Stimulated activated CD4-positive, alpha-beta T cell treated with anti-CD3 and anti-CD28 coated beads, Interleukin-15, amount 100 ng/mL, for 1 hour (primary cell): ENCODE results near the gene CYTH2.
"Not testable (repeated sequence)": the region's sequence is repeated elsewhere in the genome, so short reads cannot be mapped to it uniquely, and the experiment has no call there.

Source experiments
- DNase-seq, 2 donors: peaks; one replicate each; pipeline ENCODE4 v3.0.0-alpha.2; 2020; ENCODE audit warnings: low read depth in 1 of 2, low spot score in 1 of 2

Gene CYTH2

GRCh38 chr19:48511321-48511731 is 42.2 kb downstream of the CYTH2 start:
- no peak for DNase-seq

DNA sequence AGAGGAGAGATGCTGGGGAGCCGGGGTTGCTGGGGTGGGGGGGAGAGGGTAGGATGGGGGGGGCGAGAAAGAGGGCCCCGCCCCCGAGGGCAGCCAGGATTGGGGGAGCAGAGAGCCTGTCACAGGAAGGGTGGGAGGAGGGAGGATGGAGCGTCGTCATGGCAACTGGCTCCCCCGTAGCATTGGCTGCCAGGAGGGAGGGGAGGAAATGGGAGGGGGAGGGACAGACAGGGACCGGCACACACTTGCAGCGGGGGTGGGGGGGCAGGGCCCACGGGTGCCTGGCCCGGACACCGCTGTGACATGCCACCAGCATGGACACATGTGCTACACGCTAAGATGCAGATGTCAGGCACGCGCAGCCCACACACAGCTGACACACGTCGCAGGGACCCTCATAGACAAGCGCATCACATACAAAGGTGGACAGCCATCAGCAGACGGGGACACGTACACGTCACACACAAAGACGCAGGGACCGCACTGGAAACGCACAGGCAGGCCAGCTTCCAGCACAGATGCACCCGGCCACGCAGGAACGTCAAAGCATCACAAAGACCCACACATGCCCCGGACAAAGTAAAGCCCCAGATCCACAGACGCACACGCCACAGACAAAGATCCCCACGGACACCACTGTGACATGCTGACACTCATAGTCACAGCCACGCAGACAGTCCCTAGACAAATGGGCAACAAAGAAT is 42.8 kb downstream of the CYTH2 start, which contains the start of gene LMTK3:
TSS of gene LMTK3 (minus strand) at position 36 of the 704 bp plus-strand sequence. CDS start 259 bp downstream, outside the sequence.
- DNase-seq: peak; percentile 56 to 66

- DNase-seq: no peak
Measured at GRCh38 chr19:48512504-48513288, 43.5 kb downstream of the CYTH2 start.

DNA sequence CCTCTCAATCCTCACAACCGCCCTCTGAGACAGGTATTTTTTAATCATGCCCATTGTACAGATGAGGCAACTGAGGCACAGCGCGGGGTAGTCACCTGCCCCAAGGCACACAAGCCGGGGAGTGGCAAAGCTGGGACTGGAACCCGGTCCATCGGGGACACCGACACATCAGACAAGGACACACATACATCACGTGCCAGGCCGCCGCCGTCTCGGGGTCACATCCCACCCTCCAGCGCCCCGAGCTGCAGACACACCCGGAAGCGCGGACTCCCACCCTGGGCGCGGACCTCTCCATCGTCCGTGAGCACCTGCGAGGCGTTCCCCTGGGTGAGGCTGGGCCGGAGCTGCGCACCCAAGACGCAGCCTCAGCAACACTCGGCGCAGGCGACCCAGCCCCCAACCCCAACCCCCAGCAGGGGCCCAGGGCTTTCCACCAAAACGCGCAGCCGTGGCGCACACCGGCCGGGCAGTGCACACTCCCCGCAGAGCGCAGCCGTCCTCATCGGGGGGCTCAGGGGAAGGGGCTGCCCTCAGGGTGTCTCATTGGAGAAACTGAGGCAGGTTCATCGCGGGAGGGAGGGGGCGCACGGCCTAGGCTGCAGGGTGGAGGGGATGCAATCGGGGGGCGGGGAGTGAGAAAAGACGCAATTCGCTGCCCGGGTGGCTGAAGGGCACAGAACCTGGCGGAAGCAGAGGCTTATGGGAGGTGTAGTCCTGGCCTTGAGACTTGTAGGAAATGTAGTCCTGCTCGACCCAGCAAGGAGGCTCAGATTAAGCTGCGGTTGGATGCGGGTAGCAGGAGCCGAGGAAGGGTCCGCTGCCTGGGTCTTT is 44.3 kb downstream of the CYTH2 start:
- peak; percentile 47 to 50 for DNase-seq

DNA sequence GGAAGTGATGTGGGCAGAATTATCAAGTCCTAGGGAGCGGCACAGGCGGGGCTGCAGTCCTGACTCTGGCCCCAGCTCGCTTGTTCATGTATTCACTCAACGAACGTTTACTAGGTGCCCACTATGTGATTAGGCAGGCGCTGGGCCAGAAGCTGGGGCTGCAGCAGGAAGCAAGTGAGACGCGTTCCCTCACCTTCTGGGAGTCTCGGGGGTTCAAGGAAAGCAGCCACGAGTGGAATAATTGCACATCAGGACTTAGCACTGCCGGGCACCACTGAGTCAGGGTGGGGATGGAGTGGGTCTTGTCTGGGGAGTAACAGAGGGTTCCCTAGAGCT is 44.9 kb downstream of the CYTH2 start:
- no peak for DNase-seq

GRCh38 chr19:48516536-48516935 is 47.4 kb downstream of the CYTH2 start:
- no peak for DNase-seq

- no peak for DNase-seq
Measured at GRCh38 chr19:48518207-48518606, 49.0 kb downstream of the CYTH2 start.

DNA sequence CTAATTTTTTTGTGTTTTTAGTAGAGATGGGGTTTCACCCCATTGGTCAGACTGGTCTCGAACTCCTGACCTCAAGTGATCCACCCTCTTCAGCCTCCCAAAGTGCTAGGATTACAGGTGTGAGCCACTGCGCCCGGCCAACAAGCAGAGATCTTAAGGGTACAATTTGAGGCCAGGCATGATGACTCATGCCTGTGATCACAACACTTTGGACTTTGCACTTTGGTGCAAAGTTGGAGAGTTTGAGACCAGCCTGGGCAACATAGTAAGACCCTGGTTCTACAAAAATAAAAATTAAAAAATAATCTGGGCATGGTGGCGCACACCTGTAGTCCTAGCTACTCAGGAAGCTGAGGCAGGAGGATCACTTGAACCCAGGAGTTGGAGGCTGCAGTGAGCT is 50.3 kb downstream of the CYTH2 start:
- not testable (repeated sequence) for DNase-seq

DNA sequence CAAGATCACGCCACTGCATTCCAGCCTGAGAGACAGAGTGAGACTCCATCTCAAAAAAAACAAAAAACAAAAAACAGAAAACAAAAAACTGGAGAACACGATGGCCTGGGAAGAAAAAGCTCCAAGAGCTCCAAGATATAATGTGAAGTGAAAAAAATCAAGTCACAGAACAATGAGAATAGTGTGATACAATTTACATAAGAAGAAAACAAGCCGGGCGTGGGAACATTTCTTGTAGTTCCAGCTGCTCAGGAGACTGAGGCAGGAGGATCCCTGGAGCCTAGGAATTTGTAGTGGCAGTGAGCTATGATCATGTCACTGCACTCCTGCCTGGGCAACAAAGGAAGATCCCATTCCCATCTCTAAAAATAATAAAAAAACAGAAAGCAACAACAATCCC is 51.0 kb downstream of the CYTH2 start:
- DNase-seq: no peak

DNA sequence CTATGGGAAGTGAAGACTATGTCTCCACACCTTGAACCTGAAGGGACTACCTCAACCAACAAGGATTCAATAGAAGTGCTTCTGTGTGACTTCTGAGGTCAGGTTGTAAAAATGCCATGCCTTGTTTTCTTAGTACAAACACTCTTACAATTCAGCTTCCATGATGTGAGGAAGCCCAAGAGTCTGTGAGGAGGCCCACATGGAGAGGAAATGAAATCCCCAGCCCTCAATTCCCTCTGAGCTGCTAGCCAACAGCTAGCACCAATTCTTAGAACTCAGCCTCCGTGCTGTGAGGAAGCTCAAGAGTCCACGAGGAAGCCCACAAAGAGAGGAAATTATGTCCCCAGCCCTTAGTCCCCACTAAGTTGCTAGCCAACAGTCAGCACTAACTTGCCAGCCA is 55.1 kb downstream of the CYTH2 start:
- no peak for DNase-seq

- no peak for DNase-seq
Measured at GRCh38 chr19:48524732-48525131, 55.6 kb downstream of the CYTH2 start.

DNA sequence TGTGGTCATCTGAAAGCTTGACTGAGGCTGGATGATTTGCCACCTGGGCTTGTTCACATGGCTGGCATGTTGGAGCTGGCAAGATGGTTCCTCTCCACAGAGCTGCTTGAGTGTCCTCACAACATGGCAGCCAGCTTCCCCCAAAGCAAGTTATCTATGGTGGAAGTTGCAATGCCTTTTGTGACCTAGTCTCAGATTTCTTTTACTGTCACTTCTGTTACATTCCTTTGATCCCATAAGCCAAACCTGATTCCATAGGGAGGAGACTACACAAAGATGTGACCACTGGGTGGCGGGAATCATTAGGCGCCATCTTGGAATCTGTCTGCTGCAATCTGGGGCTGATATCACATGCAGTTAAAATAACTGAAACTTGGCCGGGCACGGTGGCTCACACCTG is 60.0 kb downstream of the CYTH2 start:
- DNase-seq: no peak

DNA sequence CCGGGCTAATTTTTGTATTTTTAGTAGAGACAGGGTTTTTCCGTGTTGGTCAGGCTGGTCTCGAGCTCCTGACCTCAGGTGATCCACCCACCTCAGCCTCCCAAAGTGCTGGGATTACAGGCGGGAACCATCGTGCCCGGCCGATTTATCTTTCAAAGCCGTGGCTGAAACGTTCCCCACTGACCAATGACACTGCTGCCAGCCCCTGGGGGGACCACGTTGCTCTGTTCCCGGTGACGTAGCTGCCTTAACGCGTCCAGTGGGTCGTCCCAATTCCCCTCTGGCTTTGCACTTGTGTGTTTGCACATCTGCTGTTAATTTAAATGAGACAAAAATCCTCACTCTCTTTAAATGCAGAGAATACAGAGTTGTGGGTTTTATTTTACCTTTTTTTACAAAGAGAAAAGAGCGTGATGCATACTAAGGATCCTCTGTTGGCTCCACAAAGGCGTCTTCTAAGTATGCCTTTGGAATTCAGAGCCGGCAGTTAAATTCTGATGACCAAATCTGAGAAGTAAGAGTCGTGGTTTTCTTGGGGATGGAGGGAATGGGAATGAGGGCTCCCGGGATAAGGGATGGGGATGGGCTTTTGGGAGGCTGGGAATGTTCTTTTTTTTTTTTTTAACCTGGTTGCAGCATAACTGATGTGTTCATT is 61.0 kb downstream of the CYTH2 start:
- no peak for DNase-seq

DNA sequence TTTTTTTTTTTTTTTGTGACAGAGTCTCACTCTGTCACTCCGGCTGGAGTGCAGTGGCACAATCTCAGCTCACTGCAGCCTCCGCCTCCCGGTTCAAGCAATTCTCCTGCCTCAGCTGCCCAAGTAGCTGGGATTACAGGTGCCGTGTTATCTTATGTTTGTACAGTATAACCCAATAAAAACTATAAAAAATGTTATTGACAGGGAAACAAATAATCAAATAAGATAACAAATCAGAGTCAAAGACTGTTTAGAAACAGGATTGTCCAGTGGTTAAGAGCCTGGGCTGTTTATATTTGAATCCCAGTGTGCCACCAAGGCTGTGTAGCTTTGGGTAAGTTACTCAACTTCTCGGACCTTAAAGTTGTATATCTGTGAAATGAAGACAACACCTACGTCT is 61.6 kb downstream of the CYTH2 start:
- no peak for DNase-seq
